Epithelial cell of esophagus (primary cell): ENCODE data around the gene NUCKS1.

ENCODE experiments used
- DNase-seq: peaks from one replicate; pipeline ENCODE4 v3.0.0; 2010; ENCODE audit warnings: low read depth
- H3K4me3 ChIP-seq: 2 replicates; pipeline ENCODE4 v1.5.1; 2011; ENCODE audit warnings: mild to moderate bottlenecking, low read length, control low read depth
- CTCF ChIP-seq: IDR thresholded peaks from 2 replicates; pipeline ENCODE4 v1.5.1; 2011; ENCODE audit warnings: low read depth, mild to moderate bottlenecking, low read length, control low read depth, inconsistent platforms; ENCODE audit not compliant: insufficient read depth; ENCODE audit errors: missing control alignments

Gene NUCKS1

GRCh38 chr1:205719015-205719414 is 31.0 kb downstream of the NUCKS1 start:
- no peak for TF ChIP-seq CTCF
- no peak for DNase-seq
- H3K4me3 ChIP-seq, result no peak overlapping the region

GRCh38 chr1:205716371-205717132 is 33.4 kb downstream of the NUCKS1 start:
- no peak overlapping the region for H3K4me3 ChIP-seq

GRCh38 chr1:205715628-205716027 is 34.4 kb downstream of the NUCKS1 start:
- DNase-seq, result peak; percentile 35
- no peak for TF ChIP-seq CTCF
- no peak overlapping the region for H3K4me3 ChIP-seq

More at GRCh38 chr1:205716371-205717132, 33.4 kb downstream of the NUCKS1 start:
- no peak for DNase-seq
- no peak for TF ChIP-seq CTCF

- DNase-seq, result no peak
- no peak for TF ChIP-seq CTCF
- no peak overlapping the region for H3K4me3 ChIP-seq
Observed at GRCh38 chr1:205714906-205715246, 35.1 kb downstream of the NUCKS1 start.

- TF ChIP-seq CTCF, result no peak
- no peak overlapping the region for H3K4me3 ChIP-seq
- peak; percentile 44 for DNase-seq
Observed at GRCh38 chr1:205714190-205714905, 35.6 kb downstream of the NUCKS1 start.

- peak; percentile 92 for TF ChIP-seq CTCF
- peak; percentile 81 for DNase-seq
- H3K4me3 ChIP-seq, result no peak overlapping the region
Observed at GRCh38 chr1:205711105-205712048, 38.6 kb downstream of the NUCKS1 start.
